Stimulated activated CD8-positive, alpha-beta memory T cell treated with anti-CD3 and anti-CD28 coated beads, Interleukin-4, amount 100 ng/mL, for 48 hours (primary cell): ENCODE results near the gene LARP4B.

Experiments
- DNase-seq: peaks from one replicate; pipeline ENCODE4 v3.0.0-alpha.2; 2020

Gene LARP4B

DNA sequence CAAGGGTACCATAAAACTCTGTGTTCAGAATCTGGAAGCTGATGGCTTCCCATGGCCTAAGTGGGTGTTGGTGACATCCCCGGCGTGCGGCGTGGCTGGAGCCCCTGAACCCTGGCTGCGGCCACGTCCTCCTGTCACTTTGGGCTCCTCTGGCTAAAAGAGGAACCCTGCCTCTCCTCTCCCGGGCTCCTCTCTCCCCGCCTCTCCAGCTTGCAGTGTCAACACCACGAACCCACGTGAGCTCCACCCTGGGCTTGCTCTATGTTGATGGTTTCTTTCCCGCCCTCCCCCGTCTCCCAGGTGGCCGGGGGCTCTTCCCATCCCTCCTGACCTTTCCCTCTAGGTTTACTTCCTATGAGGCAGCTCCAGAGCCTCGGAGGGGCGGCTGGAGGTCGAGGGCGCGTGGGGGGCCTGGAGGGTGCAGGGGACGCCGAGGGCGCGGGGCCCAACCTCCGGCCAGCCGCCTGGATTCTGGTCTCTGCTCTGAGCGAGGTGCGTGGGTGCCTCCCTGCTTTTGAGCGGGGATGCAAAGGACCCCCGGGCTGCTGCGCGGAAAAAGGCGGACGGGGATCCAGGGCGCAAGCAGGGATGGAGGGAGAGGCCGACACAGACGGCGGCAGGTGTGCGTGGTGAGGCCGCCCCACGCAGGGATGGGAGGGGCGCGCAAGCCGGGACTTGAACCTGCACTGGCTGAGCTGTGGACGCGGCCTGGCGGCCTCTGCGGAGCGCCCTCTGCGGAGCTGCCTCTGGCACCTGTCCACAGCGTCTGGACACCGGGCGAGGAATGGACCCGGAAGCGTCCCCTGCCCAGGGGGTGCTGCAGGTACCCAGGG is 126.5 kb downstream of the LARP4B start:
- DNase-seq, result no peak

DNA sequence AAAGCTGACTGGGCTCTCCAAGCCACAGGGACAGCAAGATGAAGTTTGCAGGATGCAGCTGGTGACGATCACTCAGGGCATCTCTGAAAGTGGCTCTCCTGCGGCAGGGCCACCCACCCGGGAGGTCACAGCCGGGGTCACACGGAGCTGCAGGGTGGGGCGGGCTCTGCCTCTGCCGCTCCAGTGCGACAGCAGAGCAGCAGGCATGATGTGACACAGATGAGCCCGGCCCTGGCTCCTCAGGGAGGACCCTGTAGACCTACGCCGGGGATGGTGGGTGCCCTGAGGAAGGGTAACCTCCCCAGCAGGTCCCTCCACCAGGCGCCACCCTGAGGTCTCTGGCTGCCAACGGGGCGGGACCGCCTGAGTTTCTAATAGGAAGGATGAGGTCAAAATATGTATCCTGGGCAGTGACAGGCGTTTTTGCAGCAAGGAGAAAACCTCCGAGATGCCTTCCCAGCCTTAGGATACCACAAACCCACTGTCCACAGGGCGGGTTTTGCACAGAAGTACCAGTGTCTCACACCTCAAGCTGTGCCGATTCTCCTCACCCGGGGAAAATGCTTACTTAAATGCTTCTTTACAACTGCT is 127.2 kb downstream of the LARP4B start:
- no peak for DNase-seq

GRCh38 chr10:803041-803741 is 128.3 kb downstream of the LARP4B start:
- DNase-seq, result no peak

DNA sequence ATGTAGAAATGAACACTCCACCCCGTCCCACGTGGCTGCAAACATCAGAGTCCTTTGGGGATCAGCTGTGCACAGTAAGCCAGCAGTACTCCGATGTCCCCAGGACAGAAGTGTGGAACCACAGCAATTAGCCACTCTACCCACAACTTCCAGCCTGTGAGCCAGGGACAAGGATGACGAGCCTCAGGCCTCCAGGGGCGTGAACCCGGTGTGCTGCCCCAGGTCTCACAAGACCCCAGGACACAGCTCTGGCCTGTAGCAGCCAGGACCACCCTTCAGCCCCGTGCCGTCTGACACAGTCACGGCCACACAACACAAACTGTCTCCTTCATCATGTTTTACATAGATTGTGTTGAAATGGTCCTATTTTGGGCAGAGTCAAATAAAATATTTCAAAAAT is 129.0 kb downstream of the LARP4B start:
- DNase-seq, result no peak

DNA sequence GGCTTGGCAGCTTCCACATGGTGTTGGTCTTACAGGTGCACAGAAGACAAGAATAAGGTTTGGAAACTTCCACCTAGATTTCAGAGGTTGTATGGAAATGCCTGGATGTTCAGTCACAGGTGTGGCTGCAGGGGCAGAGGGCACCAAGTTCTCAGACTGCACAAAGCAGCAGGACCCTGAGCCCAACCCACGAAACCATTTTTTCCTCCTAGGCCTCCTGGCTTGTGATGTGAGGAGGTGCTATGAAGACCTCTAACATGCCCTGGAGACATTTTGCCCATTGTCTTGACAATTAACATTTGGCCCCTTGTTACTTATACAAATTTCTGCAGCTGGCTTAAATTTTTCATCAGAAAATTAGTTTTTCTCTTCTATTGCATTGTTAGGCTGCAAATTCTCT is 134.3 kb downstream of the LARP4B start:
- DNase-seq, result no peak

- DNase-seq, result no peak
These were observed 135.3 kb downstream of the LARP4B start for GRCh38 chr10:796233-796632.

- no peak for DNase-seq
These were observed 137.0 kb downstream of the LARP4B start for GRCh38 chr10:794382-794956.

DNA sequence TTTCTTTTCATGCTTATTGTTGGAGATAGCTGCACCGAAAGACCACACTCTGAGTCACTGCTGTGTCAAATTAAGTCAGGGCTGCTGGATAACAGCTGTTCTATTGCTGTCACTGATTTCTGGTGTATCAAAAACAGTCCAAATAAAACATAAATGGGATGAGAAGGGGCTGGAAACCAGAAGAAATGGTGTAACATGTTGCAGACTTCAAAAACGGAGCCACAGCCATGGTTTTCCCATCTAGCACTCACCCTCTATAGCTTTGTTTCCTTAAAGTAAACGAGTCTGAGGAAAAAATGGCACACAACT is 138.8 kb downstream of the LARP4B start:
- no peak for DNase-seq

GRCh38 chr10:792083-792791 is 139.3 kb downstream of the LARP4B start:
- no peak for DNase-seq

- no peak for DNase-seq
These were observed 139.9 kb downstream of the LARP4B start for GRCh38 chr10:791639-792038.

DNA sequence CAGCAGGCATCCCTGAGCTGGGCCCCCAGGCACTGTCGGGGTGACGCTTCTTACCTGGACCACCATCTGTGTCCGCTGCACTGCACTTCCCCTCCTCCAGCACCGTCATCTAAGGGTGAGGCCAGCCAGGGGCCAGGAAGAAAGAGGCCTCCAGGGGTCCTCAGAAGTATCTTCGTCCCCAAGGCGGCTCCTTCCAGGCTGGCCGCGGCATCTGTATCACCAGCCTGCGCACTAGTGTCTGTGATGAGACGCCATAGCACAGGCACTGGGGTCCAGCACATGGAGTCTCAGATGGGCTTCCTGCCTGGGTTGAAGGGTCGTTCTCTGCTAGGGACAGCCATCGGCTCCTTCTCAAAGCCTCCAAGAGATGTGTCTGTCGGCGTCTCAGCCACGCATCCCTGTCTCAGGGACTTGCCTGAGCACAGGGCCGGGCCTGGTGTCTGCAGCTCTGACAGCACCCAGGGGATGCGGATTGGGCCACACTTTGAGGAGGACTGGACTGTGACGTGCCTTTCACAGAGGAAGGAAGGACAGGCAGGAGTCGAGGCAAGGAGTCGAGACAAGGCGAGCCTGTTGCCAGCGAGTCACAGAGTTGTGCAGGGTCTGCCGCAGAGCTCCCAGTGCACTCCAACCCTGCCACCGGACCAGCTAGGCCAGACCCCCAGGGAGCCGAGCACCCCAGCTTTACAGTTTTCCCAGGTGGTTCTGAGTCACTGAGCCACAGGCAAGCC is 140.5 kb downstream of the LARP4B start:
- peak; percentile 18 for DNase-seq

- DNase-seq, result peak; percentile 10
These were observed 141.4 kb downstream of the LARP4B start for GRCh38 chr10:789831-790701.

GRCh38 chr10:788796-789748 is 142.4 kb downstream of the LARP4B start:
- peak; percentile 52 for DNase-seq

DNA sequence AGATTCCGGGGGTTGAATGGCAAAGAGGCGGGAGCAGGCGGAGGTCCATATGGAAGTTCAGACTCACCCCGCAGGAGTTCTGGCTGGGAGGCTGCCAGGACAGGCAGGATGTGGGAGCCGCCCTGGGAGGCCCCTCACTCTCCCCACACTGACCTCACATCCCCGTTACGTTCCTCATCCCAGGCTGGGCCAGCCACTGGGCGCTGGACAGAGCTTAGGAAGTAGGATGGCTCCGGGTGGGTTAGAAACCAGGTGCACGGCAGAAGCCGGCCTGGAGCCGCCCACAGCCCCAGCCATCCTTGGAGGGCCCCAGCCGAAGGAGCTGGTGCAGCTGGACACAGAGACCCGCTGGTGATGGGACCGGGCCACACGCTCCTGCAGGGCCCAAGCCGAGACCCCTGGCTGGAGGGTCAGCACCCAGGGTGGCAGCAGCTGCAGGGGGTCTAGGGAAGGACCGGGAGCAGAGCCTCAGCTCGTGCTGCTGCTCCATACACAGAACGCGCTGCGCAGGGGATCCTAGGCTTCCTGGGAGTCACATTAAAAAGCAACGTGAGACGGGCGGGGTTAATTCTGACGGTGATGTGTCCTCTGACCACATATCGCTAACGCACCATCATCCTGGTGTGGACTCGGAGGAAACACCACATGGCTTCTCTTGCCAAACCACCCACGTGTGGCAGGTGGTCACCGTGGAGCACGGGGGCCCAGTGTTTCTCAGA is 143.4 kb downstream of the LARP4B start:
- no peak for DNase-seq

DNA sequence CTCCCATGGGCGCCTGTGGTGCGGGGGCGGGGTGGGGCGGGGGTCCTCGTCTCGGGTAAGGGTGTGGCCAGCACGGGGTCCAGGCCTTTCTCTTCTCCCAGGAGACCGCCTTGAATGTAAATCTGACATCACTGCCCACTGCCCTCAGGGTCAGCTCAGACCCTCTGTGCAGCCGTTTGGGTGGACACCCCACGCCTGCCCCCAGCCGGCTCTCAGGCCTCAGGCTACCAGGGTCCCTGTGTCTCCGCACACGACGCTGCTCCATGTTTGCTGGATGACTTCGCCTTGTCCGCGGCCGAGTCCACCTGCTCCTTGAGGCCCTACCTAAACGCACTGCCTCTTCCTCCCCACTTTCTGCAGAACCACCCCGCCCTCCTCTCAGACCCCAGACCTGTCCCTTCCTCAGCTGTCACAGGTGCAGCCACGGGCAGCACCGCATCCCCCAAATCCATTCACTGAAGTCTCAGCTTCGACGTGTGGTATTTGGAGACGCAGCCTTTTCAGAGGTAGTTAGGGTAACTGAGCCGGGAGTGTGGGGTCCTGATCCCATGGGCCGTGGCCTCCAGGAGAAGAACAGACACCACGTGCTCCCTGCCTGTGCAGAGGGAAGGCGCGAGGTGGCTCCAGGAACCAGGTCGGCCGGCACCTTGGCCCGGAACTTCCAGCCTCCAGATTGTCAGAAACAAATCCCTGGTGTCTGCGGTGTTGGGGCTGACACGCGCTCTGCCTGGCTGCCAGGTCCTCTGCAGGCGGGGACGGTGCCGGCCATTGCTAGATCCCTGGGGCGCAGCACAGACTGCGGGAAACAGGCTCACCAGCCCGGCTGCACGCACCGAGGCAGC is 144.7 kb downstream of the LARP4B start:
- no peak for DNase-seq

DNA sequence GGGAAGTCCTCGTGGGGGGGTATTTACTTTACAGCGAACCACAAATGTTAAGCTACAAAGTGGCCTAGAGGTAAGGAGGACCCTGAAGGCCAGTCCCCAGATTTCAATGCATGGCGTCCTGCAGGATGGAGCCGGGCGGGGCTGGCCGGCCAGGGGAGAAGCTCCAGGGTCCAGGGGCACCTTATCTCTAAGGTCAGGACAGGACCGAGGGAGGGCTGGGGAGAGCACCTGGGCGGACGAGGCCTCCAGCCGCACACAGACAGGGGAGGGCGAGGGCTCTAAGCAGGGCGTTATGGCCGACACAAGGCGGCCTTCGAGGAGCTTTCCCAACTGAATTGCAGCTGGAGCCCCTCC is 145.7 kb downstream of the LARP4B start:
- DNase-seq, result no peak

DNA sequence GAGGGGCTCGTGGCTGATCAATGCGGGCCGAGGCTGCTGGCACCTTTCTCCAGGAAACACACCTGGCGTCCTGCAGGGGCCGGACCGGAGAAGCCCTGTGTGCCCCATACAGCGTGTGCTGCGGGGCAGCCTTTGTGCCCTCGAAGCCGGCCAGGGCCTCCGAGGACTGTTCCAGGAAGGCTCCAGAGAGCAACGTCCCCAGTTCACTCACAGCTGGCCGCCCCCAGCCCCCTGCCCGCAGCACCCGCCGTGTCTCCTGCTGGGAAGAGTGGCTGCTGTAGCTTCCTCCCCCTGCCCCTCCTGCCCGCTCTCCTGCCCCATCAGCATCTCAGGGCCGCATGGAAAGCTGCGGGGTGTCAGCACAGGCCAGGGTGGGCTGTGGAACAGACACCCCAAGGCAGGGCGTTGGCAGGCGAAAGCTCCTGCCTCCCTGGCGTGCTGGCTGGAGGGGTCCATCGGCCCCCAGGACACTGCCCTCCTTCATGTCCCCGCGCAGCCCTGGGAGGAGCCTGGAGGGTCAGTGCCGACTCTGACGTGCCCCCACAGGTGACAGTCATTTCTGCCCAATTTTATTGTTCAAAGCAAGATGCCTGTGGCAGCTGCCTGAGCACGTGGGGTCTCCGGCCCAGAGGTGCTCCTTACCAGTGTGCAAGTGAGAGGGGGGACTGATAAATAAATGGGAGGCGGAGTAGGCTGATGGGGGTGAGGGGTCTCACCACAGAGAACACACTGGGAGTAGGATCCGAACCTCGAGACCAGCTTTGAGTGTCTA is 146.2 kb downstream of the LARP4B start:
- DNase-seq, result no peak
